Tibial artery (tissue), 4 donors: ENCODE results near the gene ERCC6.

ENCODE experiments used
- DNase-seq, 2 donors: peaks; one replicate each; pipeline ENCODE4 v3.0.0-alpha.2; 2019
- H3K27ac ChIP-seq, 2 donors: fragments of 200-600 bp; sonication (generic) in 1 of 2; 1 replicate in 1 of 2; 2 replicates in 1 of 2; pipeline ENCODE4 v1.5.1; 2018 to 2019; ENCODE audit warnings: mild to moderate bottlenecking in 1 of 2
- H3K27me3 ChIP-seq, 2 donors: fragments of 200-600 bp; sonication (generic) in 1 of 2; one replicate each; pipeline versions ENCODE4 v1.5.1 to v1.6.0; 2016 to 2019
- H3K36me3 ChIP-seq, 3 donors: fragments of 200-600 bp; sonication (generic) in 2 of 3; one replicate each; pipeline ENCODE4 v1.5.1; 2016 to 2019; ENCODE audit warnings: mild to moderate bottlenecking in 2 of 3
- H3K4me1 ChIP-seq, 4 donors: fragments of 200-600 bp; sonication (generic) in 2 of 4; 1 replicate in 3 of 4; 2 replicates in 1 of 4; pipeline ENCODE4 v1.5.1; 2016 to 2019
- H3K4me3 ChIP-seq, 2 donors: fragments of 200-600 bp; sonication (generic) in 1 of 2; 1 replicate in 1 of 2; 2 replicates in 1 of 2; pipeline ENCODE4 v1.5.1; 2018 to 2019; ENCODE audit warnings: mild to moderate bottlenecking in 2 of 2
- H3K9me3 ChIP-seq, 3 donors: fragments of 200-600 bp; sonication (generic) in 1 of 3; one replicate each; pipeline ENCODE4 v1.5.1; 2016 to 2019
- CTCF ChIP-seq, 2 experiments: fragments of 200-600 bp in 1 of 2; fragments of 450-650 bp in 1 of 2; IDR thresholded peaks; one replicate each; pipeline ENCODE4 v1.5.1; 2017 to 2019; ENCODE audit warnings: antibody characterized with exemption in 2 of 2, mild to moderate bottlenecking in 1 of 2, moderate library complexity in 1 of 2
- intact Hi-C: fragments of 100-400 bp; cut with DNase I; formaldehyde crosslinking; loops from one replicate; pipeline ENCODE4 v1.15.0; 2023; ENCODE audit warnings: low total_unique reads

The ERCC6 gene

GRCh38 chr10:49568235-49568634, 29.3 kb upstream of the ERCC6 start:
- intact Hi-C loops = no loop called here
- no peak for TF ChIP-seq CTCF (IDR thresholded peaks at IDR 0.05)
- H3K4me3 ChIP-seq = no peak overlapping the region
- peaks cover 0 to 3% (median 0%) of the 10 kb centered on the region in 3 donors for H3K9me3 ChIP-seq
- no peaks in the 10 kb centered on the region for H3K36me3 ChIP-seq
- H3K27me3 ChIP-seq = no peaks in the 10 kb centered on the region
- no peak overlapping the region for H3K27ac ChIP-seq
- no peak for DNase-seq
- H3K4me1 ChIP-seq = no peaks in the 10 kb centered on the region

- Histone ChIP-seq H3K36me3 (no peaks in the 10 kb centered on the region), H3K4me3 (no peak overlapping the region), H3K27ac (no peak overlapping the region), H3K4me1 (no peaks in the 10 kb centered on the region), H3K27me3 (no peaks in the 10 kb centered on the region), H3K9me3 (peaks cover 0 to 3% (median 0%) of the 10 kb centered on the region in 3 donors)
- DNase-seq = no peak
- no peak for TF ChIP-seq CTCF (IDR thresholded peaks at IDR 0.05)
- intact Hi-C loops = no loop called here
These were observed 28.9 kb upstream of the ERCC6 start for GRCh38 chr10:49567810-49568209.

DNA sequence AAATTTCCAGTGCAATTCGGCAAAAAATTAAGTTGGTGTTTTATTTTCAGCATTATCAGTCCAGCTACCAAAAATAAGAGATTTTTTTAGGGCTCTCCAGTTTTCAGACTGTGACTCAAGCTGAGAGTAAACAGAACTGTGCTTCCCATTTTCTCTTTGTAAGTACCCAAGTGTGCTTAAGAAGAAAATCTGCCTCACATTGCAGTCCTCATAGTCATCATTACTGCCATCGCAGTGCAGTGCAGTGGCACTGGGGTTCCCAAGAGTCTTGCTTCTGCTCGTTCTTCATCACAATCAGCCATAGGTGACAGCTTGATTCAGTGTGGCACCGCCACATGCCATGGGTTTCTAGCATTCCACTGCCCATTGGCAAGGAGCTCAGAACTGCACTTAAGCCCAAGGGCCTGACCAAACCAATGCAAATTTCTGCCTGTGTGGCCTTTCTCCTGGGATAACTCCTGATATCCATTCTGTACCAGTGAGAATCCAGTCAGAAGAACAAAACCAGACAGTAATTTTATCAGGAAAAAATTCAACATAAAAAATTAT, 25.6 kb upstream of the ERCC6 start:
- no peaks in the 10 kb centered on the region for H3K4me1 ChIP-seq
- H3K27ac ChIP-seq = no peak overlapping the region
- no peak for TF ChIP-seq CTCF (IDR thresholded peaks at IDR 0.05)
- DNase-seq = no peak
- H3K36me3 ChIP-seq = no peaks in the 10 kb centered on the region
- H3K9me3 ChIP-seq = peaks cover 0 to 3% (median 0%) of the 10 kb centered on the region in 3 donors
- H3K4me3 ChIP-seq = no peak overlapping the region
- intact Hi-C loops = no loop called here
- peaks cover 0 to 3% of the 10 kb centered on the region in 2 donors for H3K27me3 ChIP-seq

- DNase-seq = no peak
- no peak overlapping the region for H3K4me3 ChIP-seq
- no peak overlapping the region for H3K27ac ChIP-seq
- TF ChIP-seq CTCF (IDR thresholded peaks at IDR 0.05) = no peak
- H3K27me3 ChIP-seq = peaks cover 0 to 3% of the 10 kb centered on the region in 2 donors
- H3K9me3 ChIP-seq = no peaks in the 10 kb centered on the region
- H3K4me1 ChIP-seq = no peaks in the 10 kb centered on the region
- intact Hi-C loops = no loop called here
- no peaks in the 10 kb centered on the region for H3K36me3 ChIP-seq
These were observed 24.0 kb upstream of the ERCC6 start for GRCh38 chr10:49562893-49563292.

DNA sequence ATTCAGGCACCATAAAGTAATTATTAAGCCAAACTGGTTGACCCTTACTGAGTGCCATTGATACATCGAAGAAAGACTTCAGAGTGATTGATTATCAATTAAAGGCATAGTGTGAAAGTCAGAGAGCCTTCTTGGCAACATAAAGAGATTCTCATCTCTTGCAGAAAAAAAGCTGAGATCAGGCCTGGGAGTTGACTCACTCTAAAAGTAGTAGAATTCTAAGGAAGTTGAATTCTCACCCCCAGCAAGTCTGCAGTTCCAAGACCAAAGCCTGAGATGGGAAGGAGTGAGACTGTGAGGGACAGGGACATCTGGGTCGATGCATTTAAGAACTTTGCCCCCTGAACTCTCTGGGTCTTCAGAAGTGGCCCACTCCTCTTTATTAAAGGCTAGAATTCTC, 21.6 kb upstream of the ERCC6 start:
- H3K36me3 ChIP-seq = no peaks in the 10 kb centered on the region
- H3K4me1 ChIP-seq = no peaks in the 10 kb centered on the region
- no peak overlapping the region for H3K27ac ChIP-seq
- no peak for DNase-seq
- H3K9me3 ChIP-seq = no peaks in the 10 kb centered on the region
- H3K4me3 ChIP-seq = no peak overlapping the region
- intact Hi-C loops = no loop called here
- H3K27me3 ChIP-seq = peaks cover 0 to 3% of the 10 kb centered on the region in 2 donors
- TF ChIP-seq CTCF (IDR thresholded peaks at IDR 0.05) = no peak

- intact Hi-C loops = no loop called here
- no peak overlapping the region for H3K27ac ChIP-seq
- no peak for TF ChIP-seq CTCF (IDR thresholded peaks at IDR 0.05)
- no peak overlapping the region for H3K4me3 ChIP-seq
- peaks cover 0 to 3% of the 10 kb centered on the region in 2 donors for H3K27me3 ChIP-seq
- H3K4me1 ChIP-seq = no peaks in the 10 kb centered on the region
- H3K36me3 ChIP-seq = no peaks in the 10 kb centered on the region
- no peaks in the 10 kb centered on the region for H3K9me3 ChIP-seq
- no peak for DNase-seq
These were observed 20.6 kb upstream of the ERCC6 start for GRCh38 chr10:49559476-49559875.
